ENCODE results near the gene PKNOX2.

PKNOX2 gene

GRCh38 chr11:125281831-125282595 is 117.5 kb downstream of the PKNOX2 start:
- DNase-seq (ENCODE audit: low read depth in 2 of 2, low spot score in 1 of 2): no peak

DNA sequence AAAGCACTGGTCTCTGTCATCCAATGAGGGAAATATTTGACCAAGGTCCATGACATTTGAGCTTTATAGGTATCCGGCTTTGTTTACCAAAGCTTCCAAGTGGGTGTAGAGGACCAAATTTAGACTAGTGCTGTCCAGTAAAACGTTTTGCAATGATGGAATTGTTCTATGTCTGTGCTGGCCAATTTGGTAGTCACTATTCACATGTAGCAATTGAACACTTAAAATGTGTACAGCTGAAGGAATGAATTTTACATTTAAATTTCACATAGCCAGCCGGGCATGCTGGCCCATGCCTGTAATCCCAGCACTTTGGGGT is 118.0 kb downstream of the PKNOX2 start:
- DNase-seq (ENCODE audit: low read depth in 2 of 2, low spot score in 1 of 2): no peak

GRCh38 chr11:125284245-125284850 is 119.8 kb downstream of the PKNOX2 start:
- DNase-seq (ENCODE audit: low read depth in 2 of 2, low spot score in 1 of 2): no peak

DNA sequence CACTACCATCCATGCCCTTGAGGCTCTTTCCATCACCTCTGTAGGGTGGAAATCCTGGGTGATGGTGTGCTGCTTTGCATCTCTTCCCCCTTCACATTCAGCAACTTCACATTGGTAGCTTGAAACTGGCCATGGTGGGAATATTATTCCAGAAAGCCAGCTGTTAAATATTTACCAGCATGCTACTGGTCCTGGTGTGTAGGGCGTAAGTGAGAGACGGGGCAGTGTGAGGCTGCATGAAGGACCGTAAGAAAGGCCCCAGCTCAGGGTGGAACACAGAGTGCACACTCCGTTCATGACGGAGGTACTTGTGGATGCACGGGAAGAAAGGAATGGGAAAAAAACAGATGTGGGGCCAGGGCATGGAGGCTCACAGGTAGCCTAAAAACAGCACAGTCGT is 121.3 kb downstream of the PKNOX2 start:
- no peak for DNase-seq (ENCODE audit: low read depth in 2 of 2, low spot score in 1 of 2)

- no peak for DNase-seq (ENCODE audit: low read depth in 2 of 2, low spot score in 1 of 2)
These were observed 121.9 kb downstream of the PKNOX2 start for GRCh38 chr11:125286486-125286885.

- no peak for DNase-seq (ENCODE audit: low read depth in 2 of 2, low spot score in 1 of 2)
These were observed 123.1 kb downstream of the PKNOX2 start for GRCh38 chr11:125287491-125288210.

GRCh38 chr11:125289419-125290098 is 125.0 kb downstream of the PKNOX2 start:
- no peak for DNase-seq (ENCODE audit: low read depth in 2 of 2, low spot score in 1 of 2)

DNA sequence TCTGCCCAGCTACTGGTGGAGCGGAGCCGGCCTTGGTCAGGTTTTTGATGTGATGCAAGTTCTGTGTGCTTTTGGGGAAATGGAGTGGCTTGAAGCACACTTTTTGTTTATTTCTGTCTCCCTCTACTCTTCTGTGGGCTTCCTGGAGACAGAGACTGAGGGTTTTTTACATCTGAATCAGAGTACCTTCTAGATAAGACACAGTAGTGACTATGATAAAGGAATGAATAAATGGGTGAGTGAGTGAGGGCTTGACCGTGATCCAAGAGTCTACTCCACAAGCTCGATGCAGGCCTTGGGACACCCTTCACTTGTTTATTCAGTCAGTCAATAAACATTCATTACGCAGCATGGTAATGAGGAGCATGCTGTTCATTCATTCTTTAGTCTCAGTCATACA is 125.7 kb downstream of the PKNOX2 start:
- no peak for DNase-seq (ENCODE audit: low read depth in 2 of 2, low spot score in 1 of 2)

DNA sequence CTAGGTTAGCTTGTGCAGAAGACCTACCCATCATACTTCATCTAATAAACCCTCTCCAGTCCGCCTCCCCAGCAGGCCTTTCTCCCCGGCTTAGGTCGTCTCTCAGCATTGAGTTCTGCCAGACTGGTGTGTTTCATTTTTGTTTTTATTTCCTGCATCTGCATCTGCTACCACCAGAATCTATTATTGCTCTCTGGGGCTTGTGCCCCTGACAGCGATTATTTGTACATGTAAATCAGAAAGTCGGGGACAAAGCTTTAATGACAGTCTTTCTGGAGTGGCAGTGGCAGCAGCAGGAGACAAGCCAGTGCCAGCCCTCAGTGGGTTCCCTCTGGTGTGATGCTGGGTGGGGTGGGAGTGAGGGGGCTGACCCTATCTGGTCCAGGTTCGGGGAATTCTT is 127.5 kb downstream of the PKNOX2 start:
- no peak for DNase-seq (ENCODE audit: low read depth in 2 of 2, low spot score in 1 of 2)

GRCh38 chr11:125293596-125293995 is 129.0 kb downstream of the PKNOX2 start:
- no peak for DNase-seq (ENCODE audit: low read depth in 2 of 2, low spot score in 1 of 2)

GRCh38 chr11:125295931-125296330 is 131.4 kb downstream of the PKNOX2 start:
- no peak for DNase-seq (ENCODE audit: low read depth in 2 of 2, low spot score in 1 of 2)

GRCh38 chr11:125297346-125297915 is 132.9 kb downstream of the PKNOX2 start:
- DNase-seq (ENCODE audit: low read depth in 2 of 2, low spot score in 1 of 2): no peak

DNA sequence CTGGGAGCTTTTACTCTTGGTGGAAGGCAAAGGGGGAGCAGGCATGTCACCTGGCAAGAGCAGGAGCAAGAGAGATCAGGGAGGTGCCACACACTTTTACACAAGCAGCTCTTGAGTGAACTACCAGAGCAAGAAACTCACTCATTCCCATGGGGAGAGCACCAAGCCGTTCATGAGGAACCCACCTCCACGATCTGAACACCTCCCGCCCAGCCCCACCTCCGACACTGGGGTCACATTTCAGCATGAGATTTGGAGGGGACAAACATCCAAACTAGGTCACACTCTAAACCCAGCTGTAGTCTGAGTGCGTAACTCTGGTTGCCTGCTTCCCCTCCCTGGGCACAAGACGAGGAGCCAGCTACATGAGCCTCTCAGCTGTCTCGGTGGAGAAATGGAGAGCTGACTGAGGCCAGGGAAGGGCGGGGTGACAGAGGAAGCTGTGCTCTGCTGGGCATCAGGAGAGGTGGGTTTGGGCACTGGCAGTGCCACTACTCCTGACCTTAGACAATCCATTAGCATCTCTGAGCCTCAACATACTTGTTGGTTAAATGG is 134.6 kb downstream of the PKNOX2 start:
- DNase-seq (ENCODE audit: low read depth in 2 of 2, low spot score in 1 of 2): no peak

DNA sequence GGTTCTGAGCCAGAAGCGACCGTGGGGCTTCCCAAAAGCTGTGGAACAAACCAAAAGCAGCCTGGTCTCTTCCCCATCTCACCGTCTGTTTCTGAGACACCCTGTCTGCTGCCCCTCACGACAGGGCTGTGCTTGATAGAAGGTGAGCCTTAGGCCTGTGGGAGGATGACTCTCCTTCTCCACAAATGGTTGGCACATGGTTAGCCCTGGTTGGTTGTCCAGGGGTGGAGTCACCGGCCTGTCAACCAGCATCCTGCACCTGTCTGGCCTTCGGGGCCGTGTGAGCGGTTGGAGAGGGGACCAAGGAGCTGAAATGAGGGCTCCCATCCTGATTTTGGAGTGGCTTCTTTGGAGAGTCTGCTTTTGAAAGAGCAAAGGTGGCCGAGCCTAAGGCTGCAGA is 135.3 kb downstream of the PKNOX2 start:
- DNase-seq (ENCODE audit: low read depth in 2 of 2, low spot score in 1 of 2): no peak

DNA sequence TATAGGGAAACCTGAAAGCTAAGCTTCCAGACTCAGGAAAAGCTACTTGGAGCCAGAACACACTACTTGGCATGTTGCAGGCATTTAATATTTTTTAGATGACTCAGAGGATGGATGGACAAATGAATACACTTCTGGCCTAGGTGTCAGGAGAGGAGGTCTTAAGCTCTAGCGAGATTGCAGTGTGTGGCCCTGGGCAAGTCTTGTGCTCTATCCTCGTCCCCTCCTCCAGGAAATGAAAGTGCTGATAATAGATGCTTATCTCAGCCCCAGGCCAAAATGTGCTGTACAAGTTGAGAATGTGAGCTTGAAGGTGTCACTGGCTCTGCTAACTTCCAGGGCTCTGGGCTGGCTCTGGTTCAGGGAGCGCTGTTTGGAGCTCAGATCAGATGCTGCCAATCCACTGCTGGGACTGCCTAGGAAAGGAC is 136.3 kb downstream of the PKNOX2 start:
- DNase-seq (ENCODE audit: low read depth in 2 of 2, low spot score in 1 of 2): no peak

- no peak for DNase-seq (ENCODE audit: low read depth in 2 of 2, low spot score in 1 of 2)
These were observed 136.8 kb downstream of the PKNOX2 start for GRCh38 chr11:125301346-125301745.

DNA sequence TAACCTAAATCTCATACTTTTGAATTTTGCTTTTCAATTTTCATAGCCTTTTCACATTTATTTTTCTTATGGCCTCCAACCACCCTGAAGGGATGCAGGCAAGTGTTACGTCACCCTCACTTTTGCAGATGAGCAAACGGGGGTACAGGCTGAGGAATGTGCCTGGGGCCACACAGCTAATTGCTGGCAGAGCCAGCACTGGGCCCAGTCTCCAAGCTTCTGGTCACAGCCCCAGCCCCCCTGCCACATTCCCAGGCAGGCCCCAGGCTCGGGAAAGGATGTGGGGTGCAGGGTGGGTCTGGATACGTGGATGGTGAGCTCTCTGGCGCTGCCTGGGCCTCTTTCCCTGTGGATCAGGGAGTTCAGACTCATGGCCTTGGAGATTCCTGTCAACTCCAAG is 138.6 kb downstream of the PKNOX2 start:
- DNase-seq (ENCODE audit: low read depth in 2 of 2, low spot score in 1 of 2): no peak

GRCh38 chr11:125303694-125304093 is 139.1 kb downstream of the PKNOX2 start:
- DNase-seq (ENCODE audit: low read depth in 2 of 2, low spot score in 1 of 2): no peak

GRCh38 chr11:125304136-125304535 is 139.6 kb downstream of the PKNOX2 start:
- DNase-seq (ENCODE audit: low read depth in 2 of 2, low spot score in 1 of 2): no peak

- no peak for DNase-seq (ENCODE audit: low read depth in 2 of 2, low spot score in 1 of 2)
These were observed 140.3 kb downstream of the PKNOX2 start for GRCh38 chr11:125304876-125305275.

DNA sequence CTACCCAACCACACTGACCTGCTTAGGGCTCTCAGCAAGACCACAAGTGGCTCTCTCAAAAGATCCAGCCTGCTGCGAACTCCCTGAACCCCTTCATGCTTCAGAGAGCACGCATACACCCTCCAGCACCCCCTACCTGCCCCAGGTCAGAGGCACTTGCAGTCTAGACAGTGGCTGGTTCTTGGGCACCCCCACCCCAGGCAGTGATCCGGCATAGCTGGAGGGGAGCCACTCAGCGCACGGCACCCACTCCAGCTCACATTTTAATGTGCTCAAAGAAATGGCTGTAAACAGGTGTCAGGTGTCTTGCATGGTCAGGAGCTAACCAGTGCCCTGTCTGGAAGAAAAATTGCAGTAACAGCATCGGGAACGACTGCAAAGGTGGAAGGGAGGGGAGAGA is 140.8 kb downstream of the PKNOX2 start:
- DNase-seq (ENCODE audit: low read depth in 2 of 2, low spot score in 1 of 2): no peak

Measured in stimulated activated CD8-positive, alpha-beta memory T cell treated with anti-CD3 and anti-CD28 coated beads, Interleukin-4, amount 100 ng/mL, for 4 hours (primary cell).